HEK293 (cell line): ENCODE measurements around the gene UACA.

Experiments used
- HOXC10 ChIP-seq: sonication (generic); formaldehyde crosslinking; IDR thresholded peaks from 2 replicates; pipeline ENCODE4 v1.8.1; 2023; ENCODE audit warnings: mild to moderate bottlenecking, missing genetic modification reagents
- KLF7 ChIP-seq: fragments of 450-650 bp; formaldehyde crosslinking; IDR thresholded peaks from 2 replicates; pipeline ENCODE4 v1.5.1; 2016; ENCODE audit warnings: missing biosample characterization, missing genetic modification characterization, borderline replicate concordance
- REPIN1 ChIP-seq: fragments of 450-650 bp; formaldehyde crosslinking; IDR thresholded peaks from 2 replicates; pipeline ENCODE4 v1.5.1; 2017; ENCODE audit warnings: missing biosample characterization, missing genetic modification characterization, low read depth
- SCRT1 ChIP-seq: fragments of 450-650 bp; formaldehyde crosslinking; IDR thresholded peaks from 2 replicates; pipeline ENCODE4 v1.5.1; 2016; ENCODE audit warnings: missing biosample characterization, missing genetic modification characterization, borderline replicate concordance
- YY1 ChIP-seq: fragments of 450-650 bp; formaldehyde crosslinking; IDR thresholded peaks from 2 replicates; pipeline ENCODE4 v1.5.1; 2018; ENCODE audit warnings: missing biosample characterization, missing genetic modification characterization
- ZBTB21 ChIP-seq: fragments of 450-650 bp; formaldehyde crosslinking; IDR thresholded peaks from 2 replicates; pipeline ENCODE4 v1.5.1; 2017; ENCODE audit warnings: missing biosample characterization, missing genetic modification characterization
- ZNF175 ChIP-seq: fragments of 450-650 bp; formaldehyde crosslinking; IDR thresholded peaks from 2 replicates; pipeline ENCODE4 v1.5.1; 2016; ENCODE audit warnings: missing biosample characterization, missing genetic modification characterization
- ZNF561 ChIP-seq: fragments of 450-650 bp; IDR thresholded peaks from 2 replicates; pipeline ENCODE4 v1.5.1; 2018; ENCODE audit warnings: missing biosample characterization, missing genetic modification characterization, borderline replicate concordance
- ZNF585B ChIP-seq: fragments of 450-650 bp; formaldehyde crosslinking; IDR thresholded peaks from 2 replicates; pipeline ENCODE4 v1.5.1; 2016; ENCODE audit warnings: missing biosample characterization, missing genetic modification characterization
- ZNF600 ChIP-seq: fragments of 450-650 bp; formaldehyde crosslinking; IDR thresholded peaks from 2 replicates; pipeline ENCODE4 v1.5.1; 2016; ENCODE audit warnings: missing biosample characterization, missing genetic modification characterization
- ZNF677 ChIP-seq: fragments of 450-650 bp; IDR thresholded peaks from 2 replicates; pipeline ENCODE4 v1.5.0; 2018; ENCODE audit warnings: missing biosample characterization, mild to moderate bottlenecking, missing genetic modification characterization, moderate library complexity
- ZNF768 ChIP-seq: fragments of 450-650 bp; formaldehyde crosslinking; IDR thresholded peaks from 2 replicates; pipeline ENCODE4 v1.5.1; 2018; ENCODE audit warnings: missing biosample characterization, mild to moderate bottlenecking, missing genetic modification characterization
- ZNF792 ChIP-seq: fragments of 450-650 bp; formaldehyde crosslinking; IDR thresholded peaks from 2 replicates; pipeline ENCODE4 v1.5.1; 2016; ENCODE audit warnings: missing biosample characterization, missing genetic modification characterization
- TF ChIP-seq, protein P1 (sequence below): fragments of 450-650 bp; formaldehyde crosslinking; IDR thresholded peaks from 2 replicates; pipeline ENCODE4 v1.5.1; 2016; ENCODE audit warnings: missing biosample characterization, missing genetic modification characterization

DNA sequence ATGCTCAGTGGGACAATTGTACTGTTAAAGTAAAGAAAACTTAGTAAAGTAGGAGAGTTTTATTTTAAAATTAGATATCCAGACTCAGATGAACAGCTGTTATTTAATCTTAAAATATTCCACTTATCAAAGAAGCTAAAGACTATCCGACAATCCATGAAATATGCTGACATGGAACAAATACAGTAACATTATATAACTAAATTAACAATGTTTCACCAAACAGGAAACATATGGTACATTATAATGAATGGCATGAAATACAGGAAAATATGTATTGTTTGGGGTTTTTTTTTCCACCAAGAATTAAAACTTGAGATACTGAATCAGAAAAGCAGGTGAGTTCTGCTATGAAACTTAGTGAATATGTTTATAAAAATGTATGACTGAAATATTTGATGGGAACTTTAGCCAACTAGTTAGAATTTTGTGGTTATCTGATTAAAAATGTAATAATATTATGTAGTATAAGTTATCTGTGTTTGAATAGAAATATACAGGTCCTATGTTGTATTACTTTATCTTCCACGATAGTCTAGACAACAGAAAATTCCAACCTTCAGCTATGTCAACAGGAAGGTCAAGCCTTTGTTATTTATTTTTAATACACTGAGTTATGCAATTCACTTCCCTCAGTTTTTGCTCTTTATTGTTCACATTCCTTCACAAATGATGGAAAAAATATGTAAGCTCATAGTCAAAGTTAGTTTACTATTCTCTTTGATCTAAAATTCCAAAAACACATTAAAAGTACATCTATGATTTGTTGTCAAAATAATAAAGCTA lies 72.7 kb downstream of the UACA start:
- TF ChIP-seq ZNF561 (tag by site-specific recombination), result no peak
- TF ChIP-seq REPIN1 (tag by site-specific recombination), result no peak
- TF ChIP-seq ZNF175 (tag by site-specific recombination), result no peak
- TF ChIP-seq ZNF677, result no peak
- TF ChIP-seq ZNF792, result no peak
- TF ChIP-seq, protein P1, sequence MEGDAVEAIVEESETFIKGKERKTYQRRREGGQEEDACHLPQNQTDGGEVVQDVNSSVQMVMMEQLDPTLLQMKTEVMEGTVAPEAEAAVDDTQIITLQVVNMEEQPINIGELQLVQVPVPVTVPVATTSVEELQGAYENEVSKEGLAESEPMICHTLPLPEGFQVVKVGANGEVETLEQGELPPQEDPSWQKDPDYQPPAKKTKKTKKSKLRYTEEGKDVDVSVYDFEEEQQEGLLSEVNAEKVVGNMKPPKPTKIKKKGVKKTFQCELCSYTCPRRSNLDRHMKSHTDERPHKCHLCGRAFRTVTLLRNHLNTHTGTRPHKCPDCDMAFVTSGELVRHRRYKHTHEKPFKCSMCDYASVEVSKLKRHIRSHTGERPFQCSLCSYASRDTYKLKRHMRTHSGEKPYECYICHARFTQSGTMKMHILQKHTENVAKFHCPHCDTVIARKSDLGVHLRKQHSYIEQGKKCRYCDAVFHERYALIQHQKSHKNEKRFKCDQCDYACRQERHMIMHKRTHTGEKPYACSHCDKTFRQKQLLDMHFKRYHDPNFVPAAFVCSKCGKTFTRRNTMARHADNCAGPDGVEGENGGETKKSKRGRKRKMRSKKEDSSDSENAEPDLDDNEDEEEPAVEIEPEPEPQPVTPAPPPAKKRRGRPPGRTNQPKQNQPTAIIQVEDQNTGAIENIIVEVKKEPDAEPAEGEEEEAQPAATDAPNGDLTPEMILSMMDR (tag by site-specific recombination), result no peak
- no peak for TF ChIP-seq HOXC10 (CRISPR knock-in tag)
- TF ChIP-seq SCRT1, result no peak
- TF ChIP-seq KLF7 (tag by site-specific recombination), result no peak
- no peak for TF ChIP-seq ZNF585B (tag by site-specific recombination)
- no peak for TF ChIP-seq YY1 (tag by site-specific recombination)
- no peak for TF ChIP-seq ZNF600 (tag by site-specific recombination)
- TF ChIP-seq ZBTB21 (tag by site-specific recombination), result no peak
- TF ChIP-seq ZNF768 (tag by site-specific recombination), result no peak
